GM21576 (cell line): ENCODE data around the gene LRRC8D.
"Not testable (repeated sequence)": the region's sequence is repeated elsewhere in the genome, so short reads cannot be mapped to it uniquely, and the experiment has no call there.

Source experiments
- ATAC-seq: cut with Tn5 transposase; IDR thresholded peaks from one replicate; pipeline ENCODE4 v1.9.1; 2021; ENCODE audit warnings: mild to moderate bottlenecking, moderate library complexity; ENCODE audit not compliant: unreplicated experiment

The LRRC8D gene

GRCh38 chr1:89820422-89821321 lies at the start of gene LRRC8D:
TSS of gene LRRC8D (plus strand) at chr1:89821032. CDS start at chr1:89933069, 112,037 bp downstream.
- peak; percentile 74 for ATAC-seq

- no peak for ATAC-seq
Measured at GRCh38 chr1:89771991-89772560, 48.8 kb upstream of the LRRC8D start.

DNA sequence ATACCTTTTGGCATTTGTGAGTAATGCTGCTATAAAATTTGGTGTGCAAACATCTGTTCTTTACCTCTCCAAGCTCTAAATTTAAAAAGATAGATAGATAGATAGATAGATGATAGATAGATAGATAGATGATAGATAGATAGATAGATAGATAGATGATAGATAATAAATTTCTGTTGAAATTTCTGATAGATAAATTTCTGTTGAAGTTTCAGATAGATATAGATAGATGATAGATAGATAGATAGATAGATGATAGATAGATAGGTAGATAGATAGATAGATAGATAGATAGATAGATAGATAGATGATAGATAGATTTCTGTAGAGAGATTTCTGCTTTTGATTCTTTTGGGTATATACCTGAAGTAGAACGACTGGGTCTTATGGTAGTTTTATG lies 44.7 kb upstream of the LRRC8D start:
- ATAC-seq = not testable (repeated sequence)

GRCh38 chr1:89777271-89777670 lies 43.6 kb upstream of the LRRC8D start:
- ATAC-seq = not testable (repeated sequence)

DNA sequence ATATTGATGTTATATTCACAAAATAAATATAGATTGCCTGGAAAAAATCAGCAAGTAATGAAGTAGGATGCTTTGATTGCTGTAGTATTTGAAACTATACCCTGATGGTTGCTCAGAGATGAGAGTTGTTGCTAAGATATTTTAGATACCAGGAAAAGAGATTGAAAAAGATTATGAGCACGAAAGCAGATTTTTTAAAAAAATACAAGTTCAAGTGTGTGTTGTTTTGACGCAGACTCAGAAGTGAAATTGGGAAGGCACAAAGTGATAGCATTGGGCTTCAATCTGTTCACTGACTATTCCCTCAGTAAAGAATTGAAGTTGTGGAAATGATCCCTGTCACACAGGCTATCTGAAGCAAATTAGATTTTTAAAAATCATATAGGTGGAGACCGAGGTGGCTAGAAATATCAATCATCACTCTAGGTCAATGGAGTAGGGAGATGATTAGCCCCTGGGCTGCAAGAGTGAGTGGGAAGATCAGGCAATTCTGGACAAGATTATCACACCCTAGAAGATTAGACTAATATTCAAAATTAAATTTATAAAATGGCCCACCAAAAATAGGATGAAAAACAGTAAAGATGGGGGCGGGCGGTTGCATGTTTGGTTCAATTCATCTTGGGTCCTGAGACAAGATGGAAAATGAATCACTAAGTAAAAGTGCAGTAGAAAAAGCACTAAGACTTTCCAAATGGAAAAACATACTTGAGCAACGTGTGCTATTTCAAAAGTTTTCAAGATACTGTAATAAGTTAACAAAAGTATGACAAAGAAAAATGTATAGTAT lies 41.5 kb upstream of the LRRC8D start:
- no peak for ATAC-seq

DNA sequence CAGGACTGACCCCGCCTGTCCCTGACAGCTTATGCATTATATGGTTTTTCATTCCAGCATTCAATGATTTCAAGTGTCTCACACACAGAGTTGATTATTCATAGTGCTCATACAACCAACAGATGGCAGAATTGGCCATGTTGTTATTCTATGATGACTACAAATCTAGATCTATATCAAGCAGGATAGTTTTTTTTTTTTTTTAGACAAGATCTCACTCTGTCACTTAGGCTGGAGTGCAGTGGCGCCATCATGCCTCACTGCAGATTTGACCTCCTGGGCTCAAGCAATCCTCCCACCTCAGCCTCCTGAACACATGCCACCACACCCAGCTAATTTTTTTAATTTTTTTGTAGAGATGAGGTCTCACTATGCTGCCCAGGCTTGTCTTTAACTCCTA lies 40.1 kb upstream of the LRRC8D start:
- ATAC-seq = no peak

DNA sequence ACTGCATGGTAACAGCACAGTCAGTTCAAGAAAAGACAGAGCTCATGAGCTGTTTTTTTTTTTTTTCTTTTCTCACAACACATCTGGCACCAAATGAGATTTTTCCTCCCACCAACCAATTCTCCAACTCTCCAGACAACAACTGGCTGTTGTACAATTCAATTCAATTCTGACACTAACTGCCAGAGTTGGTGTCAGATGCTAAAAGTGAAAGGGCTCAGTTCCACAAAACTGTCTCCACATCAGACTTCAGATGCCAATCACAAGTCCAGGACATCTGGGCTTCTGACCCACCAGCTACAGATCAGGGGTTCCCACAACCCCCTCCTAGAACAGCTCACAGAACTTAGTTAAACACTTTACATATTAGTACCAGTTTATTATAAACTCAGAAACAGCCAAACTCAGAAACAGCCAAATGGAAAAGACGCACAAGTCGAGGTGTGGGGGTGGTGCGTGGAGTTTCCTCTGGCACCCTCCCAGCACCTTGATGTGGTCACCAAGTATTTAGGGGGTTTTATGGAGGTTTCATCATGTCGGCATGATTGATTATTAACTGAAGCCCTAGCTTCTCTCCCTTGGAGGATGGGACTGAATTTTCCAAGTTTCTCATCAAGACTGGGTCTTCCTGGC lies 39.2 kb upstream of the LRRC8D start:
- peak; percentile 79 for ATAC-seq

DNA sequence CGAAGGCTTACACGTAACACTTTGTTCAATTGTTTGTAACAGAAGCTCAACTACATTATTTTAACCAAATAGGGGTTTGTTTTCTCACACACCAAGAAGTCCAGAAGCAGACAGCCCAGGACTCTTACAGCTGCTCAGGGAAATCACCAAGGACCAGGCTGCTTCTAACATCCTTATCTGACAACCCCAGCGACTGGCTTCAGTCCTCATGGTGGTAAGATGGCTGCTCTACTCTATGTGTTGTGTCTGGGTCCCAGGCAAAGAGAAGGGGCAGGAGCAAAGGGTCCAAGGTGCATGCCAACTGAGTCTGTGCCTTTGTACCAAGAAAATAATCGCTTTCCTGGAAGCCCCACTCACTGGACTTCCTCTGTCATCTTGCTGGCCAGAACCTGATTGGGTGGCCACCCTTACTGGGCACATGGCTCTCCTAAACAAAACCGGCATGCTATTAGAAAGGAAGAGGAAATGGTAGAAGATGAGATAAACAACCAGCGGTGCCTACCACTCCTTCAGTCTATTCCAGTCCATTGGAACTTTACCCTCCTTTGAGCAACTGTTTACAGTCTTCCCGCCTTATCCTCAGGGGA lies 34.1 kb upstream of the LRRC8D start:
- no peak for ATAC-seq

GRCh38 chr1:89790592-89790991 lies 30.2 kb upstream of the LRRC8D start:
- ATAC-seq = no peak

GRCh38 chr1:89791064-89791726 lies 29.6 kb upstream of the LRRC8D start:
- ATAC-seq = no peak

GRCh38 chr1:89794406-89794805 lies 26.4 kb upstream of the LRRC8D start:
- ATAC-seq = no peak

- not testable (repeated sequence) for ATAC-seq
Measured at GRCh38 chr1:89795571-89795970, 25.3 kb upstream of the LRRC8D start.

- ATAC-seq = not testable (repeated sequence)
Measured at GRCh38 chr1:89797876-89798275, 23.0 kb upstream of the LRRC8D start.

DNA sequence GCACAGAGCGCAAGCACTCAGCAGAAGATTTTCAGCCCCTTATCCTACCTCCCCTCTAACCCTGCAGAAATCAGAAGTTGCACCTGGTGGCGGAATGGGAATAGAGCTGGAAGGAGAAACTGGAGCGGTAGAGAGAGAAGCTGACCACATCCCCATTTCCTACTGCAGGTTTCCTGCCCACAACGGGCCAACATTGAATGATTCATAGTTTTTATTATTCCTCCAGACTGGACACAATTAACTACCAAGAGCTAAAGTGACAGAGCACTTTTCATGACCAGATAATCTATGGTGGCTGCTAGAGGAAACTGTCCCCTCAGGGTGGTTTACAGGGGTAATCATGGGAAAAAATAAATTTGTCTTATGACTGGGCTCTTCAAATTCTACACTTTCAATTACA lies 21.3 kb upstream of the LRRC8D start:
- ATAC-seq = no peak

- no peak for ATAC-seq
Measured at GRCh38 chr1:89800022-89800655, 20.7 kb upstream of the LRRC8D start.

DNA sequence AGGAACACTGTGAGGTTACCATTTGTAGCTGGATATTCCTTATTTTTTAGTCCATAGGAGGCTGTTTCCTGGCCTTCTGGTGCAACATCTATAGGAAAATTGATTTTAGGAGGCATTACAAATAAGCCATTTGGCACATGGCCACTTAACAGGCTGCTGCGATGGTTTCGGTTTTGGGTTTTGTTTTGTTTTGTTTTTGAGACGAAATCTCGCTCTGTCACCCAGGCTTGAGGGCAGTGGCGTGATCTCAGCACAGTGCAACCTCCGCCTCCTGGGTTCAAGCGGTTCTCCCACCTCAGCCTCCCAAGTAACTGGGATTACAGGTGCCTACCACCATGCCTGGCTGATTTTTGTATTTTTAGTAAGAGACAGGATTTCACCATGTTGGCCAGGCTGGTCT lies 20.1 kb upstream of the LRRC8D start:
- ATAC-seq = no peak

DNA sequence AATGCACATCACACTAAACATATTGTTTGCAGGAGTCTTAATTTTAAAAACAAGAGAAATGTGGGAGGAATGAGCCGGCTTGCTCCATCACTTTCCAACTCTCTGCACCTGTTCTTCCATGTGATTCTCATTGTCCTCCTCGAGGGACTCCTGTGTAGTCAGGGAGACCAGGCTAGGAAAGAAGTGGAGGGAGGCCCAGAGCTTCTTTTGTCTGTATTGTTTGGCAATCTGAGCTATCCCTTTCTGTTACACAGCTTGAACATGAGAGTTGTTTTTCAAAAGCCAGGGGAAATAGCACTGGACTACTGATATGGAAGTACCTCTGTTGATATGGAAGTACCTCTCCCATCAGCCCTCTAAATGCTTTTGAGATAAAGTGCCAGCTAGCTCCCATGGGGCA lies 18.8 kb upstream of the LRRC8D start:
- no peak for ATAC-seq

- no peak for ATAC-seq
Measured at GRCh38 chr1:89802841-89803240, 18.0 kb upstream of the LRRC8D start.

- peak; percentile 84 for ATAC-seq
Measured at GRCh38 chr1:89804642-89805237, 16.1 kb upstream of the LRRC8D start.
